ENCODE measurements around the gene ART3.
"Not testable (repeated sequence)": the region's sequence is repeated elsewhere in the genome, so short reads cannot be mapped to it uniquely, and the experiment has no call there.

The ART3 gene, protein sequence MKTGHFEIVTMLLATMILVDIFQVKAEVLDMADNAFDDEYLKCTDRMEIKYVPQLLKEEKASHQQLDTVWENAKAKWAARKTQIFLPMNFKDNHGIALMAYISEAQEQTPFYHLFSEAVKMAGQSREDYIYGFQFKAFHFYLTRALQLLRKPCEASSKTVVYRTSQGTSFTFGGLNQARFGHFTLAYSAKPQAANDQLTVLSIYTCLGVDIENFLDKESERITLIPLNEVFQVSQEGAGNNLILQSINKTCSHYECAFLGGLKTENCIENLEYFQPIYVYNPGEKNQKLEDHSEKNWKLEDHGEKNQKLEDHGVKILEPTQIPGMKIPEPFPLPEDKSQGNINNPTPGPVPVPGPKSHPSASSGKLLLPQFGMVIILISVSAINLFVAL

DNA sequence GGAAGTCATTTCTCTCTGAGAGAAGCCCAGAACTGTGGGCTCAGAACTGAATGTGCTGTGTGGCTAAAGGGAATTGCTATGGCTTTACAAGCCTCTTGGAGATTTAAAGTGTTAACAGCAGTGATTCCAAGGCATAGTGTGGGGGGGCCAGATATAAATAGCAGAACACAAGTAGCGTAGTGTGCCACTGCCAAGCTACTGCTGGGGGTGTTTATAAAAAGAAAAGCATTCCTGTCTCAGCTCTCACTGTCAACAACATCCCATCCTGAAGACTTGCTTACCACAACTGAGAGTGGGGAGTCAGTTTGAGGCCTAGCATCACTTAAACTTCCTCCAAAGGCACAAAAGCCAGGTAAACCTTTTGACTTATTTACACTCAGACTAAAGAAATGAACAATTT is at the start of gene ART3:
Gene ART3 (plus strand): TSS at position 242 of the 400 bp plus-strand sequence. CDS start 1,181 bp downstream, outside the sequence.
- DNase-seq (ENCODE audit: low read depth, low spot score) = no peak
- H3K4me1 ChIP-seq (ENCODE audit: insufficient read depth, insufficient read length) = no peaks in the 10 kb centered on the region
- TF ChIP-seq ZNF274 (IDR thresholded peaks at IDR 0.05; ENCODE audit: low read depth, low read length) (no peak), YY1 (IDR thresholded peaks at IDR 0.05; ENCODE audit: insufficient read depth, insufficient read length) (no peak), SUZ12 (IDR thresholded peaks at IDR 0.05; ENCODE audit: extremely low read depth, insufficient read depth, insufficient read length) (no peak)
- H3K27me3 ChIP-seq (ENCODE audit: insufficient read depth, insufficient read length) = no peaks in the 10 kb centered on the region
- H3K36me3 ChIP-seq (ENCODE audit: insufficient read depth, insufficient read length, low read length) = no peaks in the 10 kb centered on the region
- no peak within 1 kb of the TSS for H3K4me3 ChIP-seq (ENCODE audit: insufficient read length, low read depth)
- H3K9ac ChIP-seq (ENCODE audit: insufficient read length, low read depth) = no peak within 1 kb of the TSS
- no peaks in the 10 kb centered on the region for H3K9me3 ChIP-seq (ENCODE audit: insufficient read depth, low read length)

DNA sequence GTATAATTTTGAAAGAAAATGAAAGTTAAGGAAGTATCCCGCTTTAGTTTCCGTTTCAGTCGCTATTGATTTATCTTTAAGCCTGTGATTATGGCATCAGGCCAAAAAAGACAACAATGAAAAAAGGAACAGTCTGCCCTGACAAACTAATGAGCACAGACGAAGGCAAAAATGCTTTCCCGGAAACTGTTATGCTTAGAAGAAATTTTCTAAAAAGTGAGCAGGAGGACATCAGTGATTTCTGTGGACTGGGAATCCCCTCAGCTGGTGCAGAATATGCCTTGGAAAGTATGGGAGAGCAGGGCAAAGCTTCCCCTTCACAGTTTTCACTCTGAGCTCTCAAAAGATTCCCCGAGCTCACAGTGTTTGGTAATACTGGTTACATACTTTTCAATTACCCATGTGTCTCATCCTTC is 46.2 kb upstream of the ART3 start:
- H3K9ac ChIP-seq (ENCODE audit: insufficient read length, low read depth) = no peak overlapping the region
- H3K4me3 ChIP-seq (ENCODE audit: insufficient read length, low read depth) = no peak overlapping the region
- no peaks in the 10 kb centered on the region for H3K27me3 ChIP-seq (ENCODE audit: insufficient read depth, insufficient read length)
- H3K36me3 ChIP-seq (ENCODE audit: insufficient read depth, insufficient read length, low read length) = no peaks in the 10 kb centered on the region
- TF ChIP-seq YY1 (IDR thresholded peaks at IDR 0.05; ENCODE audit: insufficient read depth, insufficient read length) = no peak
- DNase-seq (ENCODE audit: low read depth, low spot score) = no peak
- H3K9me3 ChIP-seq (ENCODE audit: insufficient read depth, low read length) = no peaks in the 10 kb centered on the region
- no peaks in the 10 kb centered on the region for H3K4me1 ChIP-seq (ENCODE audit: insufficient read depth, insufficient read length)

DNA sequence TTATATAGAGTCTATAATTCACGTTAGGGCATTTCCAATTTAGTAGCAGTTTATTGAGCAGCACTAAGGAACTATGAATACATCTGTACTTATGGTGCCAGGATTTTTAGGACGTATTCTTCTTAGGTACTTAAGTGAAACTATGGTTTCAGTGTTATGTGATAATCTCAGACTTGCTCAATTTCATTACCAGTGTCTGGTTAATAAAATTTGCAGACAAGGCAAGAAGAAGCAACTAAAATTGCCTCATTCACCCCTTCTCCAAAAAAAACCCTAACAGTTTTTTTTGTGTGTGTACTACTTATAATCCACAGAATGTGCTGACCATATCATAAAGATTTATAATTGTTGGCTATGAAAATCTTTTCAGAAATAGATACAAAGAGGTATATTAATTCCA is 45.2 kb upstream of the ART3 start:
- Histone ChIP-seq H3K36me3 (ENCODE audit: insufficient read depth, insufficient read length, low read length) (no peaks in the 10 kb centered on the region), H3K9me3 (ENCODE audit: insufficient read depth, low read length) (no peaks in the 10 kb centered on the region), H3K4me1 (ENCODE audit: insufficient read depth, insufficient read length) (no peaks in the 10 kb centered on the region), H3K4me3 (ENCODE audit: insufficient read length, low read depth) (no peak overlapping the region), H3K9ac (ENCODE audit: insufficient read length, low read depth) (no peak overlapping the region), H3K27me3 (ENCODE audit: insufficient read depth, insufficient read length) (no peaks in the 10 kb centered on the region)
- TF ChIP-seq ZNF274 (IDR thresholded peaks at IDR 0.05; ENCODE audit: low read depth, low read length) (no peak), YY1 (IDR thresholded peaks at IDR 0.05; ENCODE audit: insufficient read depth, insufficient read length) (no peak), SUZ12 (IDR thresholded peaks at IDR 0.05; ENCODE audit: extremely low read depth, insufficient read depth, insufficient read length) (no peak)
- no peak for DNase-seq (ENCODE audit: low read depth, low spot score)

DNA sequence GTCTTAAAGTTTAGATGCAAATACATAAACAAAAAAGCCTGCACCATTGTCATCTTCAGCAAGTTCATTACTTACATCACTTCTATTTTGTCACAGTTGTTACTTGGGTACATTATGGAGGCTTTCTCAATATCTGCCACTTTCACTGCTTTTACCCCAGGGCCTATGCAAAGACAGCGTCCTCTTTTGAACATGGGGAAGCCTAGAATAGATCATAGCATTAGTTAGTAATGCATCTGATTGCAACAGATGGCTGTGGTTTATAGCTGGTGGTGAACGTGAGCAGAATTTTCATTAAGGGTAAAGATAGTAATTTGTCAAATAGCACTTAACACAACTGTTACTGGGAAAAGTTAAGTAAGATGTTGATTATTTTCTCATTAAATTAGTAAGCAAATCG is 39.4 kb upstream of the ART3 start:
- no peaks in the 10 kb centered on the region for H3K36me3 ChIP-seq (ENCODE audit: insufficient read depth, insufficient read length, low read length)
- no peak overlapping the region for H3K4me3 ChIP-seq (ENCODE audit: insufficient read length, low read depth)
- no peak overlapping the region for H3K9ac ChIP-seq (ENCODE audit: insufficient read length, low read depth)
- TF ChIP-seq SUZ12 (IDR thresholded peaks at IDR 0.05; ENCODE audit: extremely low read depth, insufficient read depth, insufficient read length) = no peak
- no peak for TF ChIP-seq ZNF274 (IDR thresholded peaks at IDR 0.05; ENCODE audit: low read depth, low read length)
- TF ChIP-seq YY1 (IDR thresholded peaks at IDR 0.05; ENCODE audit: insufficient read depth, insufficient read length) = no peak
- no peak for DNase-seq (ENCODE audit: low read depth, low spot score)
- no peaks in the 10 kb centered on the region for H3K9me3 ChIP-seq (ENCODE audit: insufficient read depth, low read length)
- no peaks in the 10 kb centered on the region for H3K27me3 ChIP-seq (ENCODE audit: insufficient read depth, insufficient read length)
- no peaks in the 10 kb centered on the region for H3K4me1 ChIP-seq (ENCODE audit: insufficient read depth, insufficient read length)

DNA sequence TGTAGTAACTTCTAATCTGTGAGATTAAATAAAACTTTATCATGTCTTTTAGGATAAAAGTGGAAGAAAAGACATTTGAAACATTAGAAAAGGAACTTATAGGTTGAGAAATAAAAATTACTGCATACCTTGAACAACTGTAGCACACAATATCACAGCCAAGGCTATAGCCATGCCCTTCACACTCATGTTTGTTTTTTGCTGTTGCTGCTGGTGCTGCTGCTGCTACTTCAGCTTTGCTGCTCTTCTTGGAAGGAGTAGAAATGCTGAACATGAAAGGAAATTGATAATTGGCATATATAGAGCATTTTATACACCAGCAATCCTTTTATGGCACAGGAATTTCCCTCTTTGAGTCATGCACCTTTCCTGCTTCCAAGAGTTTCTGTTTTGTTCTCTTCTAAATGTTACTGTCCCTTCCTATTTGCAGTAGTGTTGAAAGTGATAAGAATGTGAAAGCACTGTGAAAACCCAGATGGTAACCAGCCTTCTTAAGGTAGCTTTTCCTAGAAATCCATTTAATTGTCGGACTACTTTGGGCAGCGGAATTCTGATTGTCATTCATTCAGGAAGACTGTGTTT is 38.6 kb upstream of the ART3 start, which contains the start of gene CXCL11:
Gene CXCL11 (minus strand): TSS at position 272 of the 582 bp plus-strand sequence. CDS start 83 bp downstream, at position 189.
- no peak for DNase-seq (ENCODE audit: low read depth, low spot score)
- H3K9me3 ChIP-seq (ENCODE audit: insufficient read depth, low read length) = no peaks in the 10 kb centered on the region
- H3K36me3 ChIP-seq (ENCODE audit: insufficient read depth, insufficient read length, low read length) = no peaks in the 10 kb centered on the region
- TF ChIP-seq SUZ12 (IDR thresholded peaks at IDR 0.05; ENCODE audit: extremely low read depth, insufficient read depth, insufficient read length) (no peak), YY1 (IDR thresholded peaks at IDR 0.05; ENCODE audit: insufficient read depth, insufficient read length) (no peak), ZNF274 (IDR thresholded peaks at IDR 0.05; ENCODE audit: low read depth, low read length) (no peak)
- H3K9ac ChIP-seq (ENCODE audit: insufficient read length, low read depth) = no peak within 1 kb of the TSS
- no peak within 1 kb of the TSS for H3K4me3 ChIP-seq (ENCODE audit: insufficient read length, low read depth)
- H3K4me1 ChIP-seq (ENCODE audit: insufficient read depth, insufficient read length) = no peaks in the 10 kb centered on the region
- no peaks in the 10 kb centered on the region for H3K27me3 ChIP-seq (ENCODE audit: insufficient read depth, insufficient read length)

DNA sequence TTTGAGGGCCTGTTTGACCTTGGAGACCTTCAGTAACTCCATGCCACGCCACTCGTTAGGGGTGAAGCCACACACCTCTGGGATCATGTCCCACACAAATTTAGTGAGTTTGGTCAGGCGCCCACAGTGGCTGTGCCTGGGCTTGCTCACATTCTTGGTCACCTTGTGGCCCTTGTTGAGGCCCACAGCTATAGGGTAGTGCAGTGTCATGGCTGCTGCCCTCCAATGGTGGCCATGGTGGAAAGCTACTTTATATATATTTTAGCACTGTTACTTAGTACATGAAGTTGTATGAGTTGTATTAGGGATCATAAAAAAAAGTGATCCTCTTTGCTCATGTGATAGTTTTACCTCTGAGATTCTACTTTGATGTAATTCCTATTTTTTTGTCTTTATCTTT is 37.7 kb upstream of the ART3 start:
- Histone ChIP-seq H3K27me3 (ENCODE audit: insufficient read depth, insufficient read length) (no peaks in the 10 kb centered on the region), H3K4me3 (ENCODE audit: insufficient read length, low read depth) (no peak overlapping the region), H3K36me3 (ENCODE audit: insufficient read depth, insufficient read length, low read length) (no peaks in the 10 kb centered on the region), H3K9ac (ENCODE audit: insufficient read length, low read depth) (no peak overlapping the region), H3K9me3 (ENCODE audit: insufficient read depth, low read length) (no peaks in the 10 kb centered on the region), H3K4me1 (ENCODE audit: insufficient read depth, insufficient read length) (no peaks in the 10 kb centered on the region)
- TF ChIP-seq SUZ12 (IDR thresholded peaks at IDR 0.05; ENCODE audit: extremely low read depth, insufficient read depth, insufficient read length) (no peak), YY1 (IDR thresholded peaks at IDR 0.05; ENCODE audit: insufficient read depth, insufficient read length) (no peak), ZNF274 (IDR thresholded peaks at IDR 0.05; ENCODE audit: low read depth, low read length) (no peak)
- DNase-seq (ENCODE audit: low read depth, low spot score) = no peak

DNA sequence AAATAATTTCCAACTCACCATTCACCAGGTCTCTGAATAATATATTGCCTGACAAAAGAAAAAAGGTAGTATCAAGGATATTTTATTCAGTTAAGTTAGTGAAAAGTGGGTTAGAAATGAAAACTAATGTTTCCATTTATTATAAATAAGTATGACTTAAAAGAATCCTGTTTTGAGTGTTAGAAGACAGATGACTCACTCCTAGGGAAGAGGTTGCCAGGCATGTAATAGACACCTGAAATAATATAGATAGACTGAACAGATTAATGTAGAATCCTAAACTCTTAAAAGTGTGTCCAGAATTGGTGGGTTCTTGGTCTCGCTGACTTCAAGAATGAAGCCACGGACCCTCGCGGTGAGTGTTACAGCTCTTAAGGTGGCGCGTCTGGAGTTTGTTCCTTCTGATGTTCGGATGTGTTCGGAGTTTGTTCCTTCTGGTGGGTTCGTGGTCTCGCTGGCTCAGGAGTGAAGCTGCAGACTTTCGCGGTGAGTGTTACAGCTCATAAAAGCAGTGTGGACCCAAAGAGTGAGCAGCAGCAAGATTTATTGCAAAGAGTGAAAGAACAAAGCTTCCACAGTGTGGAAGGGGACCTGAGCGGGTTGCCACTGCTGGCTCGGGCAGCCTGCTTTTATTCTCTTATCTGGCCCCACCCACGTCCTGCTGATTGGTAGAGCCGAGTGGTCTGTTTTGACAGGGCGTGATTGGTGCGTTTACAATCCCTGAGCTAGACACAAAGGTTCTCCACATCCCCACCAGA is 32.1 kb upstream of the ART3 start:
- H3K9me3 ChIP-seq (ENCODE audit: insufficient read depth, low read length); H3K27me3 ChIP-seq (ENCODE audit: insufficient read depth, insufficient read length); H3K9ac ChIP-seq (ENCODE audit: insufficient read length, low read depth); H3K36me3 ChIP-seq (ENCODE audit: insufficient read depth, insufficient read length, low read length); H3K4me1 ChIP-seq (ENCODE audit: insufficient read depth, insufficient read length); H3K4me3 ChIP-seq (ENCODE audit: insufficient read length, low read depth); DNase-seq (ENCODE audit: low read depth, low spot score): not testable (repeated sequence)

DNA sequence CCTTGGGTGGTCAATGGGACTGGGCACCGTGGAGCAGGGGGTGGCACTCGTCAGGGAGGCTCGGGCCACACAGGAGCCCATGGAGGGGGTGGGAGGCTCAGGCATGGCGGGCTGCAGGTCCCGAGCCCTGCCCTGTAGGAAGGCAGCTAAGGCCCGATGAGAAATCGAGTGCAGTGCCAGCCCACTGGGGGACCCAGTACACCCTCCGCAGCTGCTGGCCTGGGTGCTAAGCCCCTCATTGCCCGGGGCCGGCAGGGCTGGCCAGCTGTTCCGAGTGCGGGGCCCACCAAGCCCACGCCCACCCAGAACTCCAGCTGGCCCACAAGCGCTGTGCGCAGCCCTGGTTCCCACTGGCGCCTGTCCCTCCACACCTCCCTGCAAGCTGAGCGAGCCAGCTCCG is 31.2 kb upstream of the ART3 start:
- not testable (repeated sequence) for H3K4me3 ChIP-seq (ENCODE audit: insufficient read length, low read depth); H3K27me3 ChIP-seq (ENCODE audit: insufficient read depth, insufficient read length); H3K9ac ChIP-seq (ENCODE audit: insufficient read length, low read depth); H3K9me3 ChIP-seq (ENCODE audit: insufficient read depth, low read length); DNase-seq (ENCODE audit: low read depth, low spot score); H3K4me1 ChIP-seq (ENCODE audit: insufficient read depth, insufficient read length); H3K36me3 ChIP-seq (ENCODE audit: insufficient read depth, insufficient read length, low read length)

DNA sequence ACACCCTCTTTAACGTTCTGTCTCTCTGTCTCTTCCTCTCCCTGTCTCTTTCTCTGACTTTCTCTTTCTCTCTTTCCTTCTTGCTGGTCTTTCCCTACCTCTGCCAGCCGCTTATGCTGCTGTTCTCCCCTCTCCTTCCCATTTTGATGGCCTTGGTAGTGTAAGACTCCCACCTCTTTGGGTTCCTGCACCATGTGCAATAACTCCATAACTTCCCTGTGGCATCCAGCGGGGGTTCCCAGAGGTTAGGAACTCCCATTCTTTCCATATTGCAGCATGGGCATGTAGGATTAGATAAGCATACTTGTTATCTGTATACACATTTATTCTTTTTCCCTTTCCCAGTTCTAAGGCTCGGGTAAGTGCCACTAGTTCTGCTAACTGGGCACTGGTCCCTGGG is 29.8 kb upstream of the ART3 start:
- H3K4me3 ChIP-seq (ENCODE audit: insufficient read length, low read depth); H3K9ac ChIP-seq (ENCODE audit: insufficient read length, low read depth); H3K9me3 ChIP-seq (ENCODE audit: insufficient read depth, low read length); H3K36me3 ChIP-seq (ENCODE audit: insufficient read depth, insufficient read length, low read length); H3K4me1 ChIP-seq (ENCODE audit: insufficient read depth, insufficient read length); DNase-seq (ENCODE audit: low read depth, low spot score); H3K27me3 ChIP-seq (ENCODE audit: insufficient read depth, insufficient read length): not testable (repeated sequence)

DNA sequence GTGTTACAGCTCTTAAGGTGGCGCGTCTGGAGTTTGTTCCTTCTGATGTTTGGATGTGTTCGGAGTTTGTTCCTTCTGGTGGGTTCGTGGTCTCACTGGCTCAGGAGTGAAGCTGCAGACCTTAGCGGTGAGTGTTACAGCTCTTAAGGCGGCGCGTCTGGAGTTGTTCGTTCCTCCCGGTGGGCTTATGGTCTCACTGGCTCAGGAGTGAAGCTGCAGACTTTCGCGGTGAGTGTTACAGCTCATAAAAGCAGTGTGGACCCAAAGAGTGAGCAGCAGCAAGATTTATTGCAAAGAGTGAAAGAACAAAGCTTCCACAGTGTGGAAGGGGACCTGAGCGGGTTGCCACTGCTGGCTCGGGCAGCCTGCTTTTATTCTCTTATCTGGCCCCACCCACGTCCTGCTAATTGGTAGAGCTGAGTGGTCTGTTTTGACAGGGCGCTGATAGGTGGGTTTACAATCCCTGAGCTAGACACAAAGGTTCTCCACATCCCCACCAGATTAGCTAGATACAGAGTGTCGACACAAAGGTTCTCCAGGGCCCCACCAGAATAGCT is 24.6 kb upstream of the ART3 start:
- not testable (repeated sequence) for H3K9me3 ChIP-seq (ENCODE audit: insufficient read depth, low read length); H3K4me1 ChIP-seq (ENCODE audit: insufficient read depth, insufficient read length); H3K4me3 ChIP-seq (ENCODE audit: insufficient read length, low read depth); H3K9ac ChIP-seq (ENCODE audit: insufficient read length, low read depth); DNase-seq (ENCODE audit: low read depth, low spot score); H3K36me3 ChIP-seq (ENCODE audit: insufficient read depth, insufficient read length, low read length); H3K27me3 ChIP-seq (ENCODE audit: insufficient read depth, insufficient read length)
